ENCODE measurements around the gene CCDC188.

The CCDC188 gene

GRCh38 chr22:20123366-20124082, 27.3 kb downstream of the CCDC188 start:
- in situ Hi-C loops (cut with HindIII; ENCODE audit: low sequenced_read_pairs) = no loop called here

- in situ Hi-C loops (cut with HindIII; ENCODE audit: low sequenced_read_pairs) = no loop called here
Observed at GRCh38 chr22:20121856-20122415, 28.9 kb downstream of the CCDC188 start.

GRCh38 chr22:20118300-20119020, 32.4 kb downstream of the CCDC188 start:
- in situ Hi-C loops (cut with HindIII; ENCODE audit: low sequenced_read_pairs) = no loop called here

GRCh38 chr22:20117633-20118299, 33.1 kb downstream of the CCDC188 start:
- in situ Hi-C loops (cut with HindIII; ENCODE audit: low sequenced_read_pairs) = no loop called here

GRCh38 chr22:20116951-20117632, 33.8 kb downstream of the CCDC188 start, which contains the start of gene TRMT2A:
TRMT2A (minus strand) TSS chr22:20117226; CDS start chr22:20116906, 320 bp downstream.
- in situ Hi-C loops (cut with HindIII; ENCODE audit: low sequenced_read_pairs) = no loop called here

- in situ Hi-C loops (cut with HindIII; ENCODE audit: low sequenced_read_pairs) = no loop called here
Observed at GRCh38 chr22:20116376-20116950, 34.4 kb downstream of the CCDC188 start.

GRCh38 chr22:20115691-20116375, 35.0 kb downstream of the CCDC188 start, which contains the start of gene RANBP1:
RANBP1 (plus strand) TSS chr22:20116104; CDS start chr22:20116185, 81 bp downstream.
- in situ Hi-C loops (cut with HindIII; ENCODE audit: low sequenced_read_pairs) = no loop called here

- in situ Hi-C loops (cut with HindIII; ENCODE audit: low sequenced_read_pairs) = no loop called here
Observed at GRCh38 chr22:20114506-20115475, 36.1 kb downstream of the CCDC188 start.

GRCh38 chr22:20113551-20114310, 37.1 kb downstream of the CCDC188 start:
- in situ Hi-C loops (cut with HindIII; ENCODE audit: low sequenced_read_pairs) = no loop called here

GRCh38 chr22:20112623-20113511, 38.0 kb downstream of the CCDC188 start:
- in situ Hi-C loops (cut with HindIII; ENCODE audit: low sequenced_read_pairs) = no loop called here

- in situ Hi-C loops (cut with HindIII; ENCODE audit: low sequenced_read_pairs) = no loop called here
Observed at GRCh38 chr22:20111689-20112622, 38.9 kb downstream of the CCDC188 start.

- in situ Hi-C loops (cut with HindIII; ENCODE audit: low sequenced_read_pairs) = no loop called here
Observed at GRCh38 chr22:20111045-20111688, 39.7 kb downstream of the CCDC188 start.

- in situ Hi-C loops (cut with HindIII; ENCODE audit: low sequenced_read_pairs) = no loop called here
Observed at GRCh38 chr22:20110359-20110985, 40.4 kb downstream of the CCDC188 start.

- in situ Hi-C loops (cut with HindIII; ENCODE audit: low sequenced_read_pairs) = no loop called here
Observed at GRCh38 chr22:20109411-20110358, 41.2 kb downstream of the CCDC188 start.
